CD4-positive, alpha-beta memory T cell (primary cell): ENCODE data around the gene COQ10A. TPM values are rescaled to one million over a fixed set of nuclear protein-coding genes. Genes with fewer than 3 reads are reported as not detected.
A peak's percentile ranks its signal among the peaks of the same experiment; 100 is the strongest.

ENCODE experiments used
- CTCF ChIA-PET: fragments of 350-600 bp; sonication (Branson Sonifier 250); formaldehyde crosslinking; loops from one replicate; lab custom pipeline; 2021; ENCODE audit warnings: inconsistent platforms; ENCODE audit not compliant: partially characterized antibody; lab: Charles Lee
- POLR2A ChIA-PET: fragments of 350-600 bp; sonication (Branson Sonifier 250); formaldehyde crosslinking; loops from one replicate; lab custom pipeline; 2021; ENCODE audit not compliant: partially characterized antibody; lab: Charles Lee
- DNase-seq, 5 donors: peaks; one replicate each; pipeline versions ENCODE4 v3.0.0 to v3.0.0-alpha.2; 2020 to 2022; ENCODE audit warnings: mixed read lengths in 1 of 5
- H3K27ac ChIP-seq: one replicate; pipeline ENCODE4 v1.7.0; 2013; ENCODE audit warnings: low read depth, low read length
- H3K27me3 ChIP-seq: 2 replicates; pipeline ENCODE4 v1.7.0; 2013; ENCODE audit warnings: mild to moderate bottlenecking, low read length, moderate library complexity; ENCODE audit not compliant: insufficient read depth
- H3K36me3 ChIP-seq: 2 replicates; pipeline ENCODE4 v1.7.0; 2013; ENCODE audit warnings: mild to moderate bottlenecking, low read length, moderate library complexity; ENCODE audit not compliant: insufficient read depth
- H3K4me1 ChIP-seq: 2 replicates; pipeline ENCODE4 v1.7.0; 2013; ENCODE audit warnings: mild to moderate bottlenecking, low read length, moderate library complexity; ENCODE audit not compliant: insufficient read depth
- H3K4me3 ChIP-seq, 2 donors: one replicate each; pipeline ENCODE4 v1.7.0; 2013; ENCODE audit warnings: low read length in 2 of 2, mild to moderate bottlenecking in 1 of 2
- H3K9me3 ChIP-seq, 2 donors: one replicate each; pipeline ENCODE4 v1.7.0; 2013; ENCODE audit warnings: low read length in 2 of 2, control low read depth in 1 of 2; ENCODE audit not compliant: control insufficient read depth in 1 of 2
- H3K27ac Mint-ChIP-seq, 7 donors: one replicate each; pipeline ENCODE4 v1.8.0; 2020 to 2021; ENCODE audit warnings: mixed read lengths in 7 of 7, mild to moderate bottlenecking in 6 of 7, inconsistent platforms in 3 of 7, moderate library complexity in 3 of 7
- H3K27me3 Mint-ChIP-seq, 2 donors: one replicate each; pipeline ENCODE4 v1.8.0; 2020 to 2021; ENCODE audit warnings: mixed read lengths in 2 of 2
- H3K36me3 Mint-ChIP-seq, 2 donors: one replicate each; pipeline ENCODE4 v1.8.0; 2020 to 2021; ENCODE audit warnings: mixed read lengths in 2 of 2, inconsistent platforms in 1 of 2, mild to moderate bottlenecking in 1 of 2
- H3K4me1 Mint-ChIP-seq, 4 donors: one replicate each; pipeline ENCODE4 v1.8.0; 2020 to 2021; ENCODE audit warnings: mixed read lengths in 4 of 4, mild to moderate bottlenecking in 1 of 4
- H3K4me3 Mint-ChIP-seq, 8 donors: one replicate each; pipeline ENCODE4 v1.8.0; 2020 to 2021; ENCODE audit warnings: mixed read lengths in 8 of 8, mild to moderate bottlenecking in 7 of 8, moderate library complexity in 6 of 8, inconsistent platforms in 3 of 8
- H3K9me3 Mint-ChIP-seq, 8 donors: one replicate each; pipeline ENCODE4 v1.8.0; 2020 to 2021; ENCODE audit warnings: mixed read lengths in 8 of 8, mild to moderate bottlenecking in 5 of 8, inconsistent platforms in 3 of 8, moderate library complexity in 1 of 8
- intact Hi-C: fragments of 100-400 bp; cut with micrococcal nuclease; formaldehyde crosslinking; loops from one replicate; pipeline ENCODE4 v1.15.1; 2023
- polyA plus RNA-seq, 2 donors: library from polyadenylated mRNA; unstranded; fragments of 300-500 nt; fragmentation: Illumina TruSeq; gene quantifications; one replicate each; pipeline ENCODE4 v1.2.3, GENCODE V29; 2021
- total RNA-seq, 2 experiments: library from RNA; stranded (reverse); gene quantifications; one replicate each; pipeline ENCODE4 v1.2.3, GENCODE V29; 2021

The COQ10A gene
- total RNA-seq: 10 to 100 TPM; 35.3 to 38.6 TPM
- polyA plus RNA-seq: 10 to 100 TPM in 1 of 2 donors, 1 to 10 TPM in 1; 8.7 to 11.7 TPM

DNA sequence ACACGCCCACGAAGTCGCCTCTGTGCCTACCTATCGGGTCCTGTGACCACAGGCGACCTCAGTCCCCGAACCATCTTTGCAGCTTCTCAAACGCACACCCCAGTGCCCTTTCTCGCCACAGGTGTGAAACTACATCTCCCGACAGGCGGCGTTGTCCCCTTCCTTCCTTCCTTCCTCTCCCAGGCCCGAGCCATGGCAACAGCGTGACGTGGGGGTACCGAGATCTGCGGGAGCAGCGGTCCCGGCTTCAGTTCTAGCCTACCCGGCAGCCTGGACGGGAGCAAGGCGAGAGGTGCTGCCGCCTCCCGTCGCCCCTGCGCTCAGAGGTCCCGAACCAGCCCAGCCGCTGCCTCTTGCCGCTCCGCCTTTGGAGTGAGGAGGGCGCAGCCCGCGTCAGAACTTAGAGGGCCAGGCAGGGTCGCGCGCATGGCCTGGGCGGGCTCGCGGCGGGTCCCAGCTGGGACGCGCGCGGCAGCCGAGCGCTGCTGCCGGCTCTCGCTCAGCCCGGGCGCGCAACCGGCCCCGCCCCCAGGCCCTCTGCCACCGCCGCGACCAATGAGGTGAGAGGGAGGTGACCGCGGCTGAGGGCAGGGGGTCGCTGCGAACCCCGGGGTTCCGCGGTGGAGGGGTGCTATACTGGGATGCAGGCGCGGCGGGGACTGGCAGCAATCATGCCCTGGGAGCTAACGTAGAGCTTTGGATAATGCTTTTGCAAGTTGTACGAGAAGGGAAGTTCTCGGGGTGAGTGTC lies at the start of gene COQ10A:
TSS of gene COQ10A (plus strand) at position 250 of the 750 bp plus-strand sequence. CDS start at position 427, 177 bp downstream.
- Histone ChIP-seq H3K4me1 (peaks cover 14% of the 10 kb centered on the region), H3K36me3 (peaks cover 22% of the 10 kb centered on the region), H3K9me3 (no peaks in the 10 kb centered on the region), H3K27ac (peak within 1 kb of the TSS; percentile 84), H3K4me3 (peak within 1 kb of the TSS; percentile 27 to 90), H3K27me3 (no peaks in the 10 kb centered on the region)
- CTCF ChIA-PET: interaction anchor here (0.6 to 6.2 kb wide), 12 partner anchors 9 to 492 kb away, joined by 3 to 36 read pairs (median 4); partner anchors contain the start of genes ANKRD52 and RNF41
- Mint-ChIP-seq H3K27me3 (no peaks in the 10 kb centered on the region), H3K36me3 (peaks cover 4 to 29% of the 10 kb centered on the region in 2 donors), H3K27ac (peak within 1 kb of the TSS; percentile 90 to 99 (median 97)), H3K4me1 (peaks cover 10 to 23% (median 16%) of the 10 kb centered on the region in 4 donors), H3K4me3 (peak within 1 kb of the TSS; percentile 89 to 99 (median 96)), H3K9me3 (no peaks in the 10 kb centered on the region)
- POLR2A ChIA-PET: interaction anchor here (0.6 to 3.6 kb wide), 24 partner anchors 9 to 362 kb away, joined by 3 to 38 read pairs (median 4); partner anchors contain the start of genes ANKRD52, APOF, CNPY2 and ESYT1
- intact Hi-C loops: loop anchor here (1.0 to 5.0 kb wide), 6 partner anchors 9 to 201 kb away; partner anchors contain the start of genes ANKRD52, APOF, CS and NABP2
- DNase-seq: peak; percentile 89 to 96 (median 91)

DNA sequence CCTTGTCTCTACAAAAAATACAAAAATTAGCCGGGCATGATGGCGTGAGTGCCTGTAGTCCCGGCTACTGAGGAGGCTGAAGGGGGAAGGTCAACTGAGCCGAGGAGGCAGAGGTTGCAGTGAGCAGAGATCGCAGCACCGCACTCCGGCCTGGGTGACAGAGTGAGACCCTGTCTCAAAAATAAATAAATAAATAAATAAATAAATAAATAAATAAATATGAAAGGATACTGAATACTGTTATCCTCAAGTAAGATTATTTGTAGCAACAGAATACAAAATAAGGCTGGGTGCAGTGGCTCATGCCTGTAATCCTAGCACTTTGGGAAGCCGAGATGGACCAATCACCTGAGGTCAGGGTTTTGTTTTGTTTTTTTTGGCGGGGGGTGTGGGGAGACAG lies 46.9 kb upstream of the COQ10A start:
- POLR2A ChIA-PET: interaction anchor here (3.1 to 4.1 kb wide), 3 partner anchors 29 to 116 kb away, joined by 23 to 98 read pairs (median 94); partner anchors contain the start of genes PA2G4, RPL41, SMARCC2 and ZC3H10

DNA sequence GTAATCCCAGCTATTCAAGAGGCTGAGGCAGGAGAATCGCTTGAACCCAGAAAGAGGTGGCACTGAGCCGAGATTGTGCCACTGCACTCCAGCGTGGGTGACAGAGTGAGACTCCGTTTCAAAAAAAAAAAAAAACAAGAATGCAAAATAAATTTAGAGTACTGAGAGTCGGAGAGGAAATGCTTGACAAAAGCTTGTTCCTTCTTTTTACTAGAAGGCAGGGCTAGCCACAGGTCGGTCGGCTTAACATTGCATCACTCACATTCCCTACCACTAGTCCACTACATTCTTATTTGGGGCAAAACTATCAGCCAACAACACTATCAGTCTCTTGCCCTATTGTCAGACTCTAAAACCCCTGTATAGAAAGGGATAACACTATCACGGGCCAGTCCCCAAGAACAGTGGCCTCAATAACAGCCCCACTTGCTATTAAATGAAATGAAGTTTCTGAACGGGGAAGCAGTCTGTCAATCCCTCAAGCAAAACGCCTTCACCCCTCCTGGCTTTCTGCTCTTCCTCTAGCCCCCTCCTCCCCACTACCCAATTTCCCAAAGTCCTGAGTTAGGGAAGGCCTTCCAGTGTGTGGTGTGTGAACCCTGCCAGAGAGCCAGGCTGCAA lies 46.0 kb upstream of the COQ10A start:
- H3K27ac Mint-ChIP-seq: peak overlapping the region; percentile 98 to 100 (median 99)
- no peaks in the 10 kb centered on the region for H3K27me3 ChIP-seq
- peak overlapping the region; percentile 93 to 99 (median 98) for H3K4me3 Mint-ChIP-seq
- peaks cover 41% of the 10 kb centered on the region for H3K4me1 ChIP-seq
- no peaks in the 10 kb centered on the region for H3K36me3 ChIP-seq
- H3K36me3 Mint-ChIP-seq: peaks cover 7 to 16% of the 10 kb centered on the region in 2 donors
- ChIA-PET CTCF (interaction anchor here (0.6 to 3.9 kb wide), 12 partner anchors 12 to 1221 kb away, joined by 3 to 61 read pairs (median 8); partner anchors contain the start of genes COQ10A, PA2G4, SMARCC2 and ZC3H10), POLR2A (interaction anchor here (0.6 to 4.1 kb wide), 21 partner anchors 13 to 491 kb away, joined by 3 to 98 read pairs (median 11); partner anchors contain the start of genes CD63, CNPY2, COQ10A and DGKA)
- H3K4me3 ChIP-seq: peak overlapping the region; percentile 92
- H3K4me1 Mint-ChIP-seq: peaks cover 27 to 63% (median 45%) of the 10 kb centered on the region in 4 donors
- peak overlapping the region; percentile 97 for H3K27ac ChIP-seq
- DNase-seq: peak in 1 of 5 donors; percentile 9
- H3K27me3 Mint-ChIP-seq: no peaks in the 10 kb centered on the region
- H3K9me3 Mint-ChIP-seq: peaks cover 0 to 1% (median 0%) of the 10 kb centered on the region in 8 donors
- intact Hi-C loops: loop anchor here (1.0 to 5.0 kb wide), 4 partner anchors 47 to 1007 kb away; partner anchors contain the start of genes COQ10A, MYL6, SHMT2 and SPRYD4
- H3K9me3 ChIP-seq: no peaks in the 10 kb centered on the region

More for the DNA sequence above, 46.9 kb upstream of the COQ10A start:
- no peak for DNase-seq
- Histone ChIP-seq H3K9me3 (no peaks in the 10 kb centered on the region), H3K4me3 (no peak overlapping the region), H3K27me3 (no peaks in the 10 kb centered on the region), H3K27ac (no peak overlapping the region), H3K4me1 (peaks cover 32% of the 10 kb centered on the region), H3K36me3 (peaks cover 6% of the 10 kb centered on the region)
- Mint-ChIP-seq H3K36me3 (peaks cover 12 to 22% of the 10 kb centered on the region in 2 donors), H3K9me3 (peaks cover 0 to 1% (median 0%) of the 10 kb centered on the region in 8 donors), H3K27ac (peak overlapping the region in 3 of 7 donors; percentile 50 to 75 (median 62)), H3K4me3 (peak overlapping the region in 5 of 8 donors; percentile 20 to 58 (median 54)), H3K27me3 (no peaks in the 10 kb centered on the region), H3K4me1 (peaks cover 22 to 58% (median 43%) of the 10 kb centered on the region in 4 donors)
- intact Hi-C loops: loop anchor here (2.0 to 5.0 kb wide), 3 partner anchors 47 to 1007 kb away; partner anchors contain the start of genes COQ10A, MYL6 and SHMT2
- CTCF ChIA-PET: interaction anchor here (3.9 kb wide), 1 partner anchor 29 kb away, joined by 61 read pairs; the partner anchor contains the start of gene SMARCC2

DNA sequence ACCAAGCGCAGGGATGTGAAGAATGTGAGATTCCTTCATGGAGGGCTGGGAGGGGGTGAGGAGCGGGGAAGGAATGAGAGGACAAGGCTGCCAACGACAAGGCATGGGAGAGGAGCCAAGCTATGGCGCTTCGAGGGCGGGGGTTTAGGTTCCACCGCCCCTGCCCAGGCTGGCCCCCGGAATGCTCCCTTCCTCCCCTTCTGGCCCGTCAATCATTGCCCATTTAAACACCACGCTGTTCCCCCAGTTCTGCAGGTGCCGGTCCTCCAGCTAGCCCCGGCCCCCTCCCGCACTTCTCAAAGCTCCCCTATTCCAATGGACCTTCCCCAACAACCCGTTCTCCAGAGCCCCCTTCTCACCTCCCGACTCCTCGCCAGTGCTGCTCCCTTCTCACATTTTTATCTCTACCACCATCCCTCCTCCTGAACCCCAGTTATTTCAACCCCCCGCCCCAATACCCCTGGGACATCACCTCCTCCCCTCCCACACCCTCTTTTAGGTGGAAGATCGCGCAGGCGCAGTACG lies 45.4 kb upstream of the COQ10A start:
- H3K4me3 ChIP-seq: peak overlapping the region; percentile 92
- ChIA-PET POLR2A (interaction anchor here (0.5 to 4.1 kb wide), 53 partner anchors 8 to 789 kb away, joined by 3 to 98 read pairs (median 6); partner anchors contain the start of genes ANKRD52, CD63, CNPY2 and COQ10A), CTCF (interaction anchor here (0.6 to 3.9 kb wide), 26 partner anchors 8 to 1222 kb away, joined by 3 to 61 read pairs (median 5); partner anchors contain the start of genes ANKRD52, COQ10A, MYL6B and PA2G4)
- no peaks in the 10 kb centered on the region for H3K27me3 ChIP-seq
- Mint-ChIP-seq H3K4me1 (peaks cover 27 to 63% (median 46%) of the 10 kb centered on the region in 4 donors), H3K36me3 (peaks cover 4 to 16% of the 10 kb centered on the region in 2 donors), H3K9me3 (peaks cover 0 to 1% (median 0%) of the 10 kb centered on the region in 8 donors), H3K4me3 (peak overlapping the region; percentile 93 to 99 (median 98)), H3K27ac (peak overlapping the region; percentile 98 to 100 (median 99)), H3K27me3 (no peaks in the 10 kb centered on the region)
- peaks cover 42% of the 10 kb centered on the region for H3K4me1 ChIP-seq
- no peak for DNase-seq
- H3K9me3 ChIP-seq: no peaks in the 10 kb centered on the region
- peak overlapping the region; percentile 97 for H3K27ac ChIP-seq
- intact Hi-C loops: loop anchor here (1.0 to 5.0 kb wide), 4 partner anchors 46 to 1006 kb away; partner anchors contain the start of genes COQ10A, MYL6, SHMT2 and SPRYD4
- H3K36me3 ChIP-seq: no peaks in the 10 kb centered on the region

DNA sequence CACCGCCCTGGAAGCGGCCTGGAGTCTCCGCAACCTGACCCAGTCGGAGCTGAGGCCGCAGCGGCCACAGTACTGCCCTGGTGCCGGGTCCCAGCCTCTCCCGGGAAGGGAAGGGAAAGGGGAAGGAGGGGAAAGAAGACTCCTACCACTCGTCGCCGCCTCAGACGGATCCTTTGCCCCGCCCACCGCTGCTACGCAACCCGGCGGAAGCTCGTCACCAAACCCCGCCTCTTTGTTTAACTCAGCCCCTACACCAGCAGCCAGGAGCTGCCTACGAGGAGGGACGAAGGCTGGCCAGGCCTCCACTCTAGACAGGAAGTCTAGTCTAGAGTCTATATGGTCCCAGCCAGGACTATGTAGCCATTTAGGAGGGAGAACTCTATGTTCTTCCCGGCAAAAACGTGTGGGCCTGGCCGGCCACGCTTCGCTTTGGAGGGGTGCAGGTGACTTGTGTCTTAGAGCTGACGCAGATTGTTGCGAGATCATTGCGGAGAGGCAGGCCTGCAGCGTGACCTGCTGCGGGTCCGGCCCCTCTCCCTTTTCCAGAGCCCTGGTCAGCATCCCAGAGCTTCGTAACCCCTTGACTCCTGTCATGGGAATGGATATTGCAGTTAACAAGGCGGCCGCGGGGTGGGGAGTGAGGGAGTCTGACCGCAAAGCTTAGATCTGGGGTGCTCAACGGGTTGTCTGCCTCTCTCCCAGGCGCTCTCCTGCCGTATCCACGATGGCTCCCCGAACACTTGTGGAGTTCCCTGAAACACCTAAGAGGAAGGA lies 44.8 kb upstream of the COQ10A start, which contains the start of gene RNF41:
TSS of gene RNF41 (minus strand) at position 166 of the 774 bp plus-strand sequence. CDS start 7,875 bp downstream, outside the sequence.
- Histone ChIP-seq H3K4me3 (peak within 1 kb of the TSS; percentile 92), H3K27ac (peak within 1 kb of the TSS; percentile 97), H3K9me3 (no peaks in the 10 kb centered on the region), H3K4me1 (peaks cover 42% of the 10 kb centered on the region), H3K27me3 (no peaks in the 10 kb centered on the region), H3K36me3 (no peaks in the 10 kb centered on the region)
- Mint-ChIP-seq H3K9me3 (peaks cover 0 to 1% (median 0%) of the 10 kb centered on the region in 8 donors), H3K4me1 (peaks cover 24 to 58% (median 43%) of the 10 kb centered on the region in 4 donors), H3K36me3 (peaks cover 0 to 14% of the 10 kb centered on the region in 2 donors), H3K4me3 (peak within 1 kb of the TSS; percentile 93 to 99 (median 98)), H3K27ac (peak within 1 kb of the TSS; percentile 98 to 100 (median 99)), H3K27me3 (no peaks in the 10 kb centered on the region)
- DNase-seq: peak; percentile 93 to 95 (median 93)
- intact Hi-C loops: loop anchor here (1.0 to 5.0 kb wide), 6 partner anchors 45 to 1005 kb away; partner anchors contain the start of genes COQ10A, MYL6, SHMT2 and SPRYD4
- CTCF ChIA-PET: interaction anchor here (0.6 to 3.9 kb wide), 32 partner anchors 9 to 483 kb away, joined by 3 to 61 read pairs (median 5); partner anchors contain the start of genes ANKRD52, COQ10A, ESYT1 and MYL6B
- POLR2A ChIA-PET: interaction anchor here (0.5 to 4.1 kb wide), 62 partner anchors 9 to 789 kb away, joined by 3 to 98 read pairs (median 5); partner anchors contain the start of genes ANKRD52, ATP5F1B, CD63 and CNPY2
